DND-41 (cell line): ENCODE results near the gene KCNMA1.

Source experiments
- CTCF ChIP-seq: IDR thresholded peaks from 2 replicates; pipeline ENCODE4 v1.5.1; 2012; ENCODE audit warnings: borderline replicate concordance, low read length, moderate library complexity, mild to moderate bottlenecking; ENCODE audit not compliant: poor library complexity, severe bottlenecking; ENCODE audit errors: extremely low read depth
- EZH2 ChIP-seq: IDR thresholded peaks from 3 replicates; pipeline ENCODE4 v1.6.1; 2012; ENCODE audit warnings: borderline replicate concordance, low read depth, mild to moderate bottlenecking, moderate library complexity, low read length, inconsistent platforms; ENCODE audit not compliant: severe bottlenecking

DNA sequence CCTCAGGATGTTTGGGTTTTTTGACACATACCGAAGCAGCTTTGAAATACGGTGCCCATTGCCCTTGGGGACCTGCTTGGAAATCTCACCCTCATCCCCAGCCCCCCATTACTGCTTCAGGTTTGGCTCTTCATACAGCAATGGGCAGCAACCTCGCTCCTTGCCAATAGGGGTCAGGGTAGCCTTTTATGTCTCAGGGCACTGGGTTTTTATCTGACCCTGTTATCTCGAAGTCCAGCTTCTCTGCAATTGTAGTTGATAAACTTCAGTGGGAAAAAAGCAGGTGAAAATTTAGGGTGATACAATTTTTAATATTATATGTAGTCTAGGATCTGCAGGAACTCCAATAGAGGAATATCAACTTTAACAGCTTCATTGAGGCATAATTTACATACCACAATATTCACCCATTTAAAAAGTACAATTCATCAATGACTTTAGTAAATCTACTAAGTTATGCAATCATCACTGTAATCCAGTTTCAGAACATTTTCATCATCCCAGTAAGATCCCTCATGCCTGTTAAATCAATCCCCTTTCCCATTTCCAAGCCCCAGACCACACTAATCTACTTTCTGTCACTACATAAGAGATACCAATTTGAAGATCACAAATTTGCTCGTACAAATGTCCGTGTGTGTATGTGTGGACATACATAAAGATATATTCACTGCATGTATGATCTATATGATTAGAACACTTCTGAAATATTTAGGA, 386.2 kb downstream of the KCNMA1 start:
- TF ChIP-seq CTCF (peak; percentile 71), EZH2 (no peak)
